ENCODE data around the gene ARHGAP10.
"Not testable (repeated sequence)": the region's sequence is repeated elsewhere in the genome, so short reads cannot be mapped to it uniquely, and the experiment has no call there.

ARHGAP10 gene

DNA sequence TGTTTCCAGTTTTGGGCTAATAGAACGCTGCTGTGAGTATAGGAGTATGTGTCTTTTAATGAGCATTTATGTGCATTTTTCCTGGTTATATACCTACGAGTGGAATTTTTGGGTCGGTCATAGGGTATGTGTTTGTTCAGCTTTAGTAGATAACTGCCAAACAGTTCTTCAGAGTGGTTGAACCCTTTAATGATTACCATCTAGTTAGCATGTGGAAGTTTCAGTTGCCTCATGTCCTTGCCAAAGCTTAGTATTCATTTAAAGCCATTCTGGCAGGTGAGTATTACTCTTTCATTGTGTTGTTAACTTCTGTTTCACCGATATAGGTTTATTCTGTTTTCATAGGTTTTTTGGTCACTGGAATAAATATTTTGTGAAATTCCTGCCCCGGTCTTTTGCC, 229.1 kb downstream of the ARHGAP10 start:
- no peak for DNase-seq

- DNase-seq = no peak
Observed at GRCh38 chr4:147963839-147964238, 232.0 kb downstream of the ARHGAP10 start.

DNA sequence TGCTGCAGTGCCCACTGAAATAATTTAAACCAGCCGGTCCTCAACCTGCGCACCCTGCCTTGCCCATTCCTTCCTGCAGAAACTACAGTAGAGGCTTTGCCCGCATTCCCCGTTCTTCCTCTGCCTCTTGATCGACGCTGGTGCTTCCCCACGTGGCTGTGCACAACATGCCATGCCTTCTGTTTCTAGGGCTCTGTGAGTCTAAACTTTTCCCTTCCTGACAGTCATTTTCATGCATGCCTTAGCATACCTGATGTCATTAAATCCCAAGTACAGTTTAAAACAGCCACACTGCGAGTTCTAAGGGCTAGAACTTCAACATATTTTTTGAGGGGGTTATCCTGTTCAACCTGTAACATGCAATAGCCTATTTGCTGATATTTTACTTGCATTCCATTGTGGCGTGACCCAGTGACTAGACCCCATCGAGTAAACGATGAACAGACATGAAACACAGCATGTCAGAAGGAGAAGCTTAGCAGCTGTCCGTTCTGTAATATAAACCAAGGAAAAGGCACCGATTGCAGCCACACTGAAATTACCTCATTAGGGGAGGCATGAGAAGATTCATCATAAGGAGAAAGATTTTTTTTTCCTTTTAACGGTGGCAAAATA, 232.5 kb downstream of the ARHGAP10 start:
- DNase-seq = no peak

GRCh38 chr4:147965056-147965455, 233.2 kb downstream of the ARHGAP10 start:
- DNase-seq = no peak

DNA sequence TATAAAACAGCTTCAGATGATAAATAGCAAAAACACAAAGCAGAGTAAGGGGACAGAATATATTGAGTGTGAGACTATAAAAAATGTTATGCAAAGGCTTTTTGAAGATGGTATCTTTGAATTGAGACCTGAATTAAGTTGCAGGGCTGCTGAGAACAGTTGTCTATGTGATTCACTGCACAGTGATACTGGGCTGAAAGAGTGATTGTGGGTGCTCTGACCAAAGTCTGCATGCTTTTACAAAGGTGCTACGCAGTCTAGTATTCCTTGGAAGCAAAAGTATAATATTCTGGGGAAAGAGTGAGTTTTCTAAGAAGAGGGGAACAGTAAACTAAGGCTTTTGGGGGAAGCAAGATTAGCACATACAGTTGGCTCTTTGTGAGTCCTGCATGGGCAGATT, 234.0 kb downstream of the ARHGAP10 start:
- no peak for DNase-seq

- no peak for DNase-seq
Observed at GRCh38 chr4:147968641-147969040, 236.8 kb downstream of the ARHGAP10 start.

DNA sequence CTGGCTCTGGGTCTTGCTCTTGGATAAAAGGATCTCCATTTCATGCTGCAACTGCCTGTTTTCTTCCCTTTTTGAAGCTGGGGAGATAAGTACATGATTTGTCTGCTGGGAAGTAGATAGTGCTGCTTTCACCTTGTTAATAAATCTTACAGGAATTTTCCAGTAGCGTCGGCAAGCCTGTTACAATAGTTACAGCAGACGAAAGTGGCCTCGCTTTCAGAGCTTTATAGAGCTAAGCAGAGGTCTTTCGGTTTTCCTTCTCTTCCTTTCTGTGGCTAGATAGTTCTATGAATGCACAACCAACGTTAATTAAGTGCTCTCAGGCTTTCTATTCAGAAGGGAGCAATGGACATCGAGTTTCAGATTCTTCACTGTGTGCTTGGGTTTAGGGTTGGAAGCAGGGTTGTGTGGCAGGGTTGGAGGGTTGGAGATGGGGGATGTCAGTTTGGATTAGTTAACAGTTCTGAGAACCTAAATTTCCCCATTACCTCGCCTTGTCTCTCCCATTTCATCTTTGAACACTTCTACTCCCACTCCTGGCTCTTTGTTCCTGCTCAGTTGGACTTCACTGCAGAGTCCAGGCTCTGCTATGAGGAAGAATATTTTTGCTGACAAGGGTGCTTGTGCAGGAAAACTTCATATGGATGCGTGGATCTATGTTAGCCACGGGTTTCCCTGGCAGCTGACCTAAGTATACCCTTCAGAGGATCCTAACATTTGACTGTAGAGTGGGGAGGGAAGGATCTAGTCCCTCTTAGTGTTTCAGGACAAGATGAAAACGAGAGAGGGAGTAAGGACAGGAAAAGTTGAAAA, 237.9 kb downstream of the ARHGAP10 start:
- no peak for DNase-seq

DNA sequence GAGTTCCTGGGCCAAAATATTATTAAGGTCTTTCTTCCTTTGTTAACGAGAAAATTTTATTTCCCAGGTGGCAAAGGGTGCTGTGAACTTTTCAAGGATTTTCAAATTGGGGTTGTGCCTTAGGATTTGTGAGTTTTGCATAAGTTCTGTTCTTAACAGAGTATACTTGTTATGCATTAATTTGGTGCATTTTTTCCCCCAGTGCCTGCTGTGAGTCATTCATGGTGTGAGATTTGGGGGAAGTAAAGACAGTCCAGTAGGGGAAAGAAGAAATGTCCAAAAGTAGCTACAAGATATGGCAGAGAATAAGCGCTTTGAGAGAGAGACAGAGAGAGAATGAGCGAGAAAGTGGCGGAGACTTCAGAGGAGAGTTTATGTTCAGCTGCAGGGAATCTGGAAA, 239.2 kb downstream of the ARHGAP10 start:
- no peak for DNase-seq

DNA sequence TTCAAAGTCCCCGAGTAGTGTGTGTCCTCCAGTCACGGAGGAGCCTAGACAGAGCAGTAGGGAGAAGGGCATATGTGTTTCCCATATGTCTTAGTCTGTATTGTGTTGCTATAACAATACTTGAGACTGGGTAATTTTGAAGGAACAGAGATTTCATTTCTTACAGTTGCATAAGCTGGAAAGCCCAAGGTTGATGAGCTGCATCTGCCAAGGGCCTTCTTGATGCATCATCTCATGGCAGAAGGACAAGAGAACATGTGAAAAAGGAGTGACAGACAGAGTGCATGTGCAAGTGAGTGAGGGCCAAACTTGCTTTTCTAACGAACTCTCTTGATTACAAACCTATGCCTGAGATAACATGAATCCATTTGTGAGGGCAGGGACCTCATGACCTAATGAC, 243.4 kb downstream of the ARHGAP10 start:
- DNase-seq = no peak

- DNase-seq = no peak
Observed at GRCh38 chr4:147975933-147976928, 244.3 kb downstream of the ARHGAP10 start.

DNA sequence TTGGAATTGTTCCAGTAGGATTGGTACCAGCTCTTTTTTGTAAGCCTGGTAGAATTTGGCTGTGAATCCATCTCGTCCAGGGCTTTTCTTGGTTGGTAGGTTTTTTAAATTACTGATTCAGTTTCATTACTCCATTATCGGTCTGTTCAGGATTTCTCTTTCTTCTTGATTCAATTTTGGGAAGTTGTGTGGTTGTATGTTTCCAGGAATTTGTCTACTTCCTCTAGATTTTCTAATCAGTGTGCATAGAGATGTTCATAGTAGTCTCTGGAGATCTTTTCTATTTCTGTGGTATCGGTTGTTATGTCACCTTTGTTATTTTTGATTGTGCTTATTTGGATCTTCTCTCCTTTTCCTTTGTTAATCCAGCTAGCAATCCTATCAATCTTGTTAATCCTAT, 248.7 kb downstream of the ARHGAP10 start:
- no peak for DNase-seq

DNA sequence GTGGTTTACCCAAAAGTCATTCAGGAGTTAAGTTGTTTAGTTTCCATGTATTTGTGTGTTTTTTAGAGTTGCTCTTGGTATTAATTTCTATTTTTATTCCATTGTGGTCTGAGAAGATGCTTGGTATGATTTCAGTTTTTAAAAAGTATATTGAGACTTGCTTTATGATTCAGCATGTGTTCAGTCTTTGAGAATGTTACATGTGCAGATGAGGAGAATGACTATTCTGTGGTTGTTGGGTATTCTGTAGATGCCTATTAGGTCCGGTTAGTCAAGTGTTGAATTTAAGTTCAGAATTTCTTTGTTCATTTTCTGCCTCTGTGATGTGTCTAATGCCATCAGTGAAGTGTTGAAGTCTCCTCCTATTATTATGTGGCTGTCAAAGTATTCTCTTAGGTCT, 249.4 kb downstream of the ARHGAP10 start:
- DNase-seq = no peak

DNA sequence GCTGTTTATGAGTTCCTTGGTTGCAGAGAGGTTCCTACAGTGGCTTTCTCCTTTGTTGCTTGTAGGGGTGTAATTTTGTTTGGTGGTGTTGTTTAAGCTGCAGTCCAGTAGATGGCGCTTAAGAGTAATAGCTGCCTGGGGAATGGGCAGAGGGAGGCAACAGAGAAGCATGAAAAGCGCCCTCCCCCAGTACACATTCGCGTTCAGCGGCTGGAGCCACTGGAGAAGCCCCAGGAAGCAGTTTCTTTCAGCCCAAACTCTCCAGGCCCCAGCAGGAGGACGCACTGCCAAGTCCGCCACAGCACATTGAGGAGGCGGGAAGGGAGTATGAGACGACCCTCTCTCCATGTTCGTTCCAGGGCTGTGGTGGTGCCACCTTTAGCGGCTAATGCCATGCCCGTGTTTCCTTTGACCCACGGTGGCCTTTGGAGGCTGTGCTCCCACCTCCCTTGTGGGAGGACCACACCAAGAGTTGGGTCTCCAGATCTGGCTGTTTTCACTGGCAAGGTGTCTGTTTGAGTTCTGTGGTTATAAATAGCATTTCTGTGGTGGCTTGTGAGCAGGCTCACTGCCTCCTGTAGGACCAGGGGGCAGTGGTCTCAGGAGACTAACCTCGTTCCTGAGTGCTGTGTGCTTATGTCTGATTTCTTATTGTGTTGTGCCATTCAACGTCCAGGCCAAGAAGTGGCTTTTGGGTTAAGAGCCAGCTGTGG, 252.3 kb downstream of the ARHGAP10 start:
- no peak for DNase-seq

- no peak for DNase-seq
Observed at GRCh38 chr4:147984778-147985138, 252.9 kb downstream of the ARHGAP10 start.

- DNase-seq = no peak
Observed at GRCh38 chr4:147985376-147985775, 253.5 kb downstream of the ARHGAP10 start.

GRCh38 chr4:147987252-147987651, 255.4 kb downstream of the ARHGAP10 start:
- no peak for DNase-seq

DNA sequence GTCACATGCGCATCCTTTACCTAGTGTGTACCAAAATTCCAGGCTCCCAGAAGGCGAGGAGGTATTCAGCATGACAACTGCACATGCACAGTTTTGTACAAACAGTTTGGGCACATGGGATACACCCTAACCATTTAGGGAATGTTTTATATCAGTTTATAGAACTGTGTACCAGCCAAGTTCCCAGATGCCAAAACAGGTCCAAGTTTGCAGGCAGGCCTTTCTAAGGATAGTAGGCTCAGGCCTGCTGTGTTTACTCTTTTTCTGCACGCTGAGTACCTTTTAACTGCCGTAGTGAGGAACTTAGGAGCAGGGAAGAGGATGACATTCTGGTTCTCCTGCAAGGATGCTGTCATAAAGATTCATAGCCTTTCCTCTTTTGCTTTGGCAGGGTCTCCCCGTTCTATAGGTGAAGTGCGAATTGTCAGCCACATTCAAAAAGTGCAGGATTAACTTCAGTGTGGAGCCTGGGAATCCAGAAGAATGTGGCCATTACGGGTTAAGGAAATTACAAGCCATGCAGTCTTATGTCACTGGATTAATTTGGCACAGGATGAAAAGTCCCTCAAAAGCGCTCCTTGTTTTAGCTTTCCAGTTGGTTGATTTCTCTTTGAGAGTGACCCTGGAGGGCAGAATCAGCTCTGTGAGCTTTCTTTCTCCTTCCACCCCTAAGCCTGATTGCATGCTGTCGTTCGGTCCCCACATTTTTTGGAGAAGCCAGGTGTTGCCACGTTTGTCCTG, 259.8 kb downstream of the ARHGAP10 start:
- no peak for DNase-seq

GRCh38 chr4:147994076-147994475, 262.2 kb downstream of the ARHGAP10 start:
- DNase-seq = no peak

DNA sequence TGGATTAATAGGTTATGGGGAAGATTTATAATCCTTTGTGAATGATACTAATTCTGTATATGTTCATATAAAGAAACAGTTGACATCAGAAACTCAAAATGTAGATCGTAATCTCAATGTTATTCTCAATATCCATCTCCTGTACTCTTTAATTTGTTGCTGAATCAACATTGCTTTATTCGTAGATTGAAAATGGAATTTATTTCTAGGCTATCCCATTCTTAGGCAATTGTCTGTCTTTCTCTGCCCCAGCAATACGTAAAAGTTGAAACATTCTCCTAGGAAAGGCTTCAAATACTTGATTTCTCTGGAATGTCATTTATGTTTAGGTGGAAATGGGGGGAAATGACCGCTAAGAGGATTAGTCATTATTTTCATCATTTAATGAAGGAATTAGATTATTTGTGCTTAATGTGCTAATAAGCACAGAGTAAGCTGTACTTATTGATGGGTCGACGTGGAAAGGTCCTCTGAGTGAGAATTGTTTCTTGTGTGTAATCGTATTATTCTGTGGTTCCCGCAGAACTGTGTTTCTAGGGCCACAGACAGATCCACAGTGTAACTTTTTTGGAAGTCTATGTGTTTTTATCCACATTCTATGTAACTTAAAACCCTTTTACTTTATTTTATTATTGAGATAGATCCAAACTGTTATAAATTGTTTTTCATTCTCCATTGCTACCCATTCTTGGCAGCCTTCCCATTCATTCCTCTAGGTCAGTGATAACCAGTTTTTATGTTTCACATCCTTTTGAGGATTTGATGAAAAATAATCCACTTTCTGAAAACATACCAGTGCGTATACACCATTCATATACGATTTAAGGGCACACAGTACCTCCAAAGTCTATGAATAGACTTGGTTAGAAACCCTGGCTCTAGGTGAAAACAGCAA, 262.9 kb downstream of the ARHGAP10 start:
- no peak for DNase-seq

DNA sequence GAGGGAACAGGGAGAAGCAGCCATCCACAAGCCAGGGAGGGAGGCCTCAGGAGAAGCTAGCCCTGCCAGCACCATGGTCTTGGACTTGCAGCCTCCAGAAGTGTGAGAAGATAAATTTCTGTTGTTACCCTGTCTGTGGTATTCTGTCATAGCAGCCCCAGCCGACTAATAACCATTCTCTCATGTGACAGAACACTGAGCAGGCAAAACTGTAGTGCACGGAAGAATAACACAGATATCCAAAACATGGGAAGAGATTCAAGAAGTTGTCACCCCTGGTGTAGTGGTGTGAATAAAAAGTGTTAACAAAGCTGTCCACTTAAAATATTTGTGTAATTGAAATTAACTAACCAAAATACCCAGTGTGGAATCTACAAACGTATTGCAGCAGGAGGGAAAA, 265.0 kb downstream of the ARHGAP10 start:
- no peak for DNase-seq

DNA sequence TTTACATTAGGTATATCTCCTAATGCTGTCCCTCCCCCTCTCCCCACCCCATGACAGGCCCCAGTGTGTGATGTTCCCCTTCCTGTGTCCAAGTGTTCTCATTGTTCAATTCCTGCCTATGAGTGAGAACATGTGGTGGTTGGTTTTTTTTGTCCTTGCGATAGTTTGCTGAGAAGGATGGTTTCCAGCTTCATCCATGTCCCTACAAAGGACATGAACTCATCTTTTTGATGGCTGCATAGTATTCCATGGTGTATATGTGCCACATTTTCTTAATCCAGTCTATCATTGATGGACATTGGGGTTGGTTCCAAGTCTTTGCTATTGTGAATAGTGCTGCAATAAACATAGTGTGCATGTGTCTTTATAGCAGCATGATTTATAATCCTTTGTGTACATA, 268.1 kb downstream of the ARHGAP10 start:
- DNase-seq = not testable (repeated sequence)

Measured in midbrain (tissue), 1 donor.